Chondrocyte (in vitro differentiated cells): Measurements from ENCODE around the gene ZNF775. TPM values are rescaled to one million over a fixed set of nuclear protein-coding genes. Genes with fewer than 3 reads are reported as not detected.

Source experiments
- DNase-seq: peaks from one replicate; pipeline ENCODE4 v3.0.0; 2021; ENCODE audit warnings: mixed read lengths, low spot score
- H3K27ac Mint-ChIP-seq: one replicate; pipeline ENCODE4 v1.8.0; 2021; ENCODE audit warnings: mild to moderate bottlenecking, moderate library complexity, mixed read lengths; ENCODE audit not compliant: unreplicated experiment
- H3K27me3 Mint-ChIP-seq: 2 replicates; pipeline ENCODE4 v1.8.0; 2021; ENCODE audit warnings: low read depth, mixed read lengths
- H3K36me3 Mint-ChIP-seq: 2 replicates; pipeline ENCODE4 v1.8.0; 2021; ENCODE audit warnings: low read depth, mixed read lengths
- H3K4me1 Mint-ChIP-seq: 2 replicates; pipeline ENCODE4 v1.8.0; 2021; ENCODE audit warnings: low read depth, mild to moderate bottlenecking, mixed read lengths
- H3K4me3 Mint-ChIP-seq: one replicate; pipeline ENCODE4 v1.8.0; 2021; ENCODE audit warnings: mild to moderate bottlenecking, moderate library complexity, mixed read lengths; ENCODE audit not compliant: unreplicated experiment
- H3K9me3 Mint-ChIP-seq: 2 replicates; pipeline ENCODE4 v1.8.0; 2021; ENCODE audit warnings: low read depth, mixed read lengths
- total RNA-seq: library from RNA; stranded (reverse); gene quantifications from 3 replicates; pipeline ENCODE4 v1.2.1, GENCODE V29; 2021
- TF ChIP-seq, protein P1 (sequence below): fragments of 200-600 bp; sonication (generic); IDR thresholded peaks from 2 replicates; pipeline ENCODE4 v1.5.0; 2021; ENCODE audit warnings: antibody characterized with exemption, mild to moderate bottlenecking, moderate library complexity

ZNF775 gene
- total RNA-seq, 1 donor from 2014 or later, result 6.0 TPM

DNA sequence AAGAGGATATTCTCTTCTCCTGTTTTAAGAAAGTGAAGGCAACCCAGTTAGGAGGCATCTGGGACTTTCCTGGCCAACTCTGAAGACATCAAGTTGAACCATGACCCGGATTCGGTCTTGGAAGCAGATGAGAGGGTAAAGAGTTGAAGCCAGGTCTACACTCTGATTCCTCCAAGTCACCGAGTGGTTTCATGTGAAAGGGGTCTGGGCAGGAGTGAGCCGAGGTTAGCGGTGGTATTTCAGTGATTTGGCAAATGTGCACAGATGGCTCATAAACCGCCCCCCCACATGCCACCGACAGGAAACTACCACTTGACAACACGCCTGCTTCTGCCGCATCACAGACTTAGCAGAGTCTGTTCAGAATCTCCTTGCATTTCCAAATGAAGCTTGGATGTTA is 21.9 kb upstream of the ZNF775 start:
- no peak overlapping the region for H3K4me3 Mint-ChIP-seq
- no peaks in the 10 kb centered on the region for H3K9me3 Mint-ChIP-seq
- DNase-seq, result no peak
- TF ChIP-seq, protein P1, sequence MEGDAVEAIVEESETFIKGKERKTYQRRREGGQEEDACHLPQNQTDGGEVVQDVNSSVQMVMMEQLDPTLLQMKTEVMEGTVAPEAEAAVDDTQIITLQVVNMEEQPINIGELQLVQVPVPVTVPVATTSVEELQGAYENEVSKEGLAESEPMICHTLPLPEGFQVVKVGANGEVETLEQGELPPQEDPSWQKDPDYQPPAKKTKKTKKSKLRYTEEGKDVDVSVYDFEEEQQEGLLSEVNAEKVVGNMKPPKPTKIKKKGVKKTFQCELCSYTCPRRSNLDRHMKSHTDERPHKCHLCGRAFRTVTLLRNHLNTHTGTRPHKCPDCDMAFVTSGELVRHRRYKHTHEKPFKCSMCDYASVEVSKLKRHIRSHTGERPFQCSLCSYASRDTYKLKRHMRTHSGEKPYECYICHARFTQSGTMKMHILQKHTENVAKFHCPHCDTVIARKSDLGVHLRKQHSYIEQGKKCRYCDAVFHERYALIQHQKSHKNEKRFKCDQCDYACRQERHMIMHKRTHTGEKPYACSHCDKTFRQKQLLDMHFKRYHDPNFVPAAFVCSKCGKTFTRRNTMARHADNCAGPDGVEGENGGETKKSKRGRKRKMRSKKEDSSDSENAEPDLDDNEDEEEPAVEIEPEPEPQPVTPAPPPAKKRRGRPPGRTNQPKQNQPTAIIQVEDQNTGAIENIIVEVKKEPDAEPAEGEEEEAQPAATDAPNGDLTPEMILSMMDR, result no peak
- H3K27me3 Mint-ChIP-seq, result no peaks in the 10 kb centered on the region
- H3K4me1 Mint-ChIP-seq, result peaks cover 8% of the 10 kb centered on the region
- no peaks in the 10 kb centered on the region for H3K36me3 Mint-ChIP-seq
- H3K27ac Mint-ChIP-seq, result no peak overlapping the region

DNA sequence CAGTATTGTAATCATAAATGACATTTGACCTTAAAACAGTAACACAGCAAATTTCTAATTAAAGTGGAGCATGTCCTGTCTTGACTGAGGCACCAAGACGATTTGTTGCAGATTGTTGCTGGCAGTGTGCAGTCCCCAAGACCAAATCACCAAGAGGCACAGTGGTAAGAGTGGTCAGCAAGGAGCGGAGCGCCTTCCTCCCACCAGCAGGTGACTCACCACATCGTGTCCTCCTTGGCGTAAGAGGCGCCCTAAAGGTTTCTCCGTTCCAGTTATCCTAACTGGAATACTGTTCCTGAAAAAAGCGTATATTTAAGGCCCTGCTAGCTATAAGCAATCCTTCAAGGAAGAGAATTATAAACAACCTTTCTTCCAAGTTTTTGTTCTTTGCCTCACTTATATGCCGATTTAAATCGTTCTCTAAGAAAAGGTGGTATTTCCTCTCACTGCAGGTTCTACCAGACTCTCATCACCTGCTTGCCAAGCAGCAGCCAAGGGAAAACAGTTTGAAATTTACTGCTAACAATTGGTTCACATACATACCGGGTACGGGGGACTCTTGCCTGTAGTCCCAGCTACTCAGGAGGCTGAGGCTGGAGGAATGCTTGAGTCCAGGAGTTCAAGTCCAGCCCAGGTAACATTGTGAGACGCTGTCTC is 21.2 kb upstream of the ZNF775 start:
- peaks cover 10% of the 10 kb centered on the region for H3K4me1 Mint-ChIP-seq
- no peaks in the 10 kb centered on the region for H3K36me3 Mint-ChIP-seq
- no peak overlapping the region for H3K27ac Mint-ChIP-seq
- H3K27me3 Mint-ChIP-seq, result no peaks in the 10 kb centered on the region
- no peaks in the 10 kb centered on the region for H3K9me3 Mint-ChIP-seq
- DNase-seq, result no peak
- H3K4me3 Mint-ChIP-seq, result no peak overlapping the region
- TF ChIP-seq, protein P1, result no peak

DNA sequence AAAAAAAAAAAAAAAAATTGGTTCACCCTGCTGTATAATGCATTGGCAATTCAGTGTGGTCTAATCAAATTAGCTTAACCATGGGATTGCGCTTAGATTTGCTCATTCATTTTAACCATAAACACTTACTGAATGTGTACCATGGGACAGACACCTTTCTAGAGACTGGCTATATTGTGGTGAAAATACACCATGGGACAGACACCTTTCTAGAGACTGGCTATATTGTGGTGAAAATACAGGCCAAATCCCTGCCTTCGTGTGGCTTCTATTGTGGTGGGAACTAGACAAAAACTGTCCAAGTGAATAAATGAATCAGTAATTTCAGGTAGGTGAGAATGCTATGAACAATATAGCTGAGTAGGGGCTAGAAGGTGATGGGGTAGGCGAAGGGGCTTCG is 20.7 kb upstream of the ZNF775 start:
- H3K27me3 Mint-ChIP-seq, result no peaks in the 10 kb centered on the region
- no peaks in the 10 kb centered on the region for H3K36me3 Mint-ChIP-seq
- TF ChIP-seq, protein P1, result no peak
- peaks cover 10% of the 10 kb centered on the region for H3K4me1 Mint-ChIP-seq
- no peak overlapping the region for H3K4me3 Mint-ChIP-seq
- H3K9me3 Mint-ChIP-seq, result no peaks in the 10 kb centered on the region
- DNase-seq, result no peak
- H3K27ac Mint-ChIP-seq, result no peak overlapping the region

DNA sequence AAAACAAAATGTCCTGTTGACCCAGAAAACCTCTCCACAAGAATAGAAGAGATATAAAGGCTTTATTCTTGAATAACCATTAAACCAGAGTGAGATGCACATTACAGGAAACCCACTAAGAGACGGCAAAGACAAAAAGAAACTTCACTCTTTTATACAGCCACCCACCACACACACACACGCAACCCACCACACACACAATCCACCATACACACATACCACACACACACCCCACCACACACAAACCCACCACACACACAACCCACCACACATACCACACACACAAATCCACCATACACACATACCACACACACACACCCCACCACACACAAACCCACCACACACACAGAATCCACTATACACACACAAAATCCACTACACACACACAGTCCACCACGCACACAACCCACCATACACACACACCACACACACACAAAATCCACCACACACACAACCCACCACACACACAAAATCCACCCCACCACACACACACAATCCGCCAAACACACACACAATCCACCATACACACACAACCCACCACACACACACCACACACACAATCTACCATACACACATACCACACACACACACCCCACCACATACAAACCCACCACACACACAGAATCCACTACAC is 20.0 kb upstream of the ZNF775 start:
- TF ChIP-seq, protein P1, result no peak
- H3K27ac Mint-ChIP-seq, result no peak overlapping the region
- no peak overlapping the region for H3K4me3 Mint-ChIP-seq
- no peaks in the 10 kb centered on the region for H3K27me3 Mint-ChIP-seq
- DNase-seq, result no peak
- peaks cover 10% of the 10 kb centered on the region for H3K4me1 Mint-ChIP-seq
- H3K36me3 Mint-ChIP-seq, result no peaks in the 10 kb centered on the region
- H3K9me3 Mint-ChIP-seq, result no peaks in the 10 kb centered on the region

DNA sequence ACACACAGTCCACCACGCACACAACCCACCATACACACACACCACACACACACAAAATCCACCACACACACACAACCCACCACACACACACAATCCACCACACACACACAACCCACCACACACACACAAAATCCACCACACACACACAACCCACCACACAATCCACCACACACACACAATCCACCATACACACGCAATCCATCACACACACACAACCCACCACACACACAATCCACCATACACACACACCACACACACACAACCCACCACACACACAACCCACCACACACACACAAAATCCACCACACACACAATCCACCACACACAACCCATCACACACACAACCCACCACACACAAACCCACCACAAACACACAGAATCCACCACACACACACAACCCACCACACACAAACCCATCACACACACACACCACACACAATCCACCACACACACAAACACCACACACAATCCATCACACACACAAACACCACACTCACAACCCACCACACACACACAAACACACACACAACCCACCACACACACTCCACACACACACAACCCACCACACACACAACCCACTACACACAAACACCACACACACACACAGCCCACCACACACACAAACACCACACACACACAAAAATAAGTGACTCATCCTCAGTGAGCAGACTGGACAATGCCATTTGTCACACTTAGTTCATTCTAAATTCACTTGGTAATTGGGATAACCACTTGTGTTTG is 19.3 kb upstream of the ZNF775 start:
- Mint-ChIP-seq H3K4me1 (peaks cover 10% of the 10 kb centered on the region), H3K27ac (no peak overlapping the region), H3K27me3 (no peaks in the 10 kb centered on the region), H3K9me3 (no peaks in the 10 kb centered on the region), H3K36me3 (no peaks in the 10 kb centered on the region), H3K4me3 (no peak overlapping the region)
- TF ChIP-seq, protein P1, result no peak
- no peak for DNase-seq
